Ramos (cell line): ENCODE data around the gene BEND5.

ENCODE experiments used
- in situ Hi-C: fragments of 300-500 bp; cut with MboI; formaldehyde crosslinking; loops from one replicate; pipeline ENCODE4 v1.14.3; 2022; ENCODE audit warnings: low sequenced_read_pairs; ENCODE audit not compliant: unreplicated experiment

BEND5 gene

GRCh38 chr1:48776393-48777218 lies at the start of gene BEND5:
Gene BEND5 (minus strand): TSS chr1:48776891. CDS start chr1:48776831, 60 bp downstream.
- in situ Hi-C loops = no loop called here

- in situ Hi-C loops = no loop called here
Observed at GRCh38 chr1:48823168-48823567, 46.5 kb upstream of the BEND5 start.

- in situ Hi-C loops = no loop called here
Observed at GRCh38 chr1:48820491-48820890, 43.8 kb upstream of the BEND5 start.

- in situ Hi-C loops = no loop called here
Observed at GRCh38 chr1:48817505-48818114, 40.9 kb upstream of the BEND5 start.

- in situ Hi-C loops = no loop called here
Observed at GRCh38 chr1:48810740-48811139, 34.0 kb upstream of the BEND5 start.

GRCh38 chr1:48808496-48808895 lies 31.8 kb upstream of the BEND5 start:
- in situ Hi-C loops = no loop called here

GRCh38 chr1:48807554-48808260 lies 31.0 kb upstream of the BEND5 start:
- in situ Hi-C loops = no loop called here

- in situ Hi-C loops = no loop called here
Observed at GRCh38 chr1:48803474-48803873, 26.8 kb upstream of the BEND5 start.

- in situ Hi-C loops = no loop called here
Observed at GRCh38 chr1:48794816-48795215, 18.1 kb upstream of the BEND5 start.

GRCh38 chr1:48793863-48794262 lies 17.2 kb upstream of the BEND5 start:
- in situ Hi-C loops = no loop called here

GRCh38 chr1:48792961-48793360 lies 16.3 kb upstream of the BEND5 start:
- in situ Hi-C loops = no loop called here

GRCh38 chr1:48790397-48790796 lies 13.7 kb upstream of the BEND5 start:
- in situ Hi-C loops = no loop called here

- in situ Hi-C loops = no loop called here
Observed at GRCh38 chr1:48789903-48790302, 13.2 kb upstream of the BEND5 start.

GRCh38 chr1:48785869-48786268 lies 9.2 kb upstream of the BEND5 start:
- in situ Hi-C loops = no loop called here

GRCh38 chr1:48784301-48784700 lies 7.6 kb upstream of the BEND5 start:
- in situ Hi-C loops = no loop called here

- in situ Hi-C loops = no loop called here
Observed at GRCh38 chr1:48777219-48777895, 666 bp upstream of the BEND5 start.

GRCh38 chr1:48775831-48776392 lies 779 bp downstream of the BEND5 start:
- in situ Hi-C loops = no loop called here

GRCh38 chr1:48773133-48773532 lies 3.6 kb downstream of the BEND5 start:
- in situ Hi-C loops = no loop called here

GRCh38 chr1:48772211-48772610 lies 4.5 kb downstream of the BEND5 start:
- in situ Hi-C loops = no loop called here

- in situ Hi-C loops = no loop called here
Observed at GRCh38 chr1:48771561-48771960, 5.1 kb downstream of the BEND5 start.
